Neural crest cell (in vitro differentiated cells): ENCODE data around the gene SOCS2. TPM values are rescaled to one million over a fixed set of nuclear protein-coding genes. Genes with fewer than 3 reads are reported as not detected.

Experiments used
- DNase-seq: peaks from one replicate; pipeline ENCODE4 v3.0.0; 2021; ENCODE audit warnings: low read depth, mixed read lengths, low spot score
- H3K27ac Mint-ChIP-seq: one replicate; pipeline ENCODE4 v1.8.0; 2021; ENCODE audit warnings: mild to moderate bottlenecking, mixed read lengths; ENCODE audit not compliant: unreplicated experiment
- H3K27me3 Mint-ChIP-seq: 2 replicates; pipeline ENCODE4 v1.8.0; 2021; ENCODE audit warnings: low read depth, mild to moderate bottlenecking, mixed read lengths
- H3K36me3 Mint-ChIP-seq: 2 replicates; pipeline ENCODE4 v1.8.0; 2021; ENCODE audit warnings: low read depth, mild to moderate bottlenecking, mixed read lengths
- H3K4me1 Mint-ChIP-seq: 2 replicates; pipeline ENCODE4 v1.8.0; 2021; ENCODE audit warnings: mixed read lengths
- H3K4me3 Mint-ChIP-seq: one replicate; pipeline ENCODE4 v1.8.0; 2021; ENCODE audit warnings: mild to moderate bottlenecking, mixed read lengths
- H3K9me3 Mint-ChIP-seq: 2 replicates; pipeline ENCODE4 v1.8.0; 2021; ENCODE audit warnings: mixed read lengths
- total RNA-seq: library from RNA; stranded (reverse); gene quantifications from 2 replicates; pipeline ENCODE4 v1.2.1, GENCODE V29; 2021
- TF ChIP-seq, protein P1 (sequence below): fragments of 200-600 bp; sonication (generic); conservative IDR thresholded peaks from 2 replicates; pipeline ENCODE4 v1.5.0; 2021; ENCODE audit warnings: antibody characterized with exemption, mild to moderate bottlenecking

The SOCS2 gene
- total RNA-seq, 1 donor from 2014 or later = 53.5 TPM

DNA sequence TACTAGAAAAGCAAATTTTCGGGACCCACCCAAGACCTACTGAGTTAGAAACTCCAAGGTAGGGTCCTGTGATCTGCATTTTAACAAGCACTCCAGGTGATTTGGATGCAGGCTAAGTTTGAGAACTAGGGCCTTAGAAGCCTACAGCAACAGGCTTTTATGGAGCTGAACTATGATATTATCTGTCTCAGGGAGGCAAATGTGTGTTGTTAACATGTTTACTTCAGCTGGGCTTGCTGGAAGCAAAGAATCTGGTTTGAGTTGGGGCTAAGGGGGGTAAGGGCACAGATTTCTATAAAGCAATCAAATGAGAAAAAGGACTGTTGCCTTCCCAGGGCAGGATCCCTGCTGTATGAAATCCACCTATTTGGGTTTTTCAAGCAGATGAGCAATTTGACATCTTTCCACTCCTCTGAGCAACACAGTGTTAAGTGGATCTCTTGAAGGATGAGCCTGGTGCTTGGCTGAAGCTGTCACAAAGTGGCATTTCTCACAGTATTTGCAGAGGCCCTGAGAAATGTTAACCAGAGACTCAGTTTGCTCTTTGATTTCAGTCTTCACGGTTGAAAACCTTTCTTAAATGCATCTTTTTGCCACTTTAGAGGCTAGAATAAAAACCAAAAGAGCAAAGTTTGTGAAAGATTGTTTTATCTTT lies 36.2 kb upstream of the SOCS2 start:
- H3K36me3 Mint-ChIP-seq = no peaks in the 10 kb centered on the region
- no peak overlapping the region for H3K4me3 Mint-ChIP-seq
- no peaks in the 10 kb centered on the region for H3K9me3 Mint-ChIP-seq
- H3K27ac Mint-ChIP-seq = no peak overlapping the region
- TF ChIP-seq, protein P1, sequence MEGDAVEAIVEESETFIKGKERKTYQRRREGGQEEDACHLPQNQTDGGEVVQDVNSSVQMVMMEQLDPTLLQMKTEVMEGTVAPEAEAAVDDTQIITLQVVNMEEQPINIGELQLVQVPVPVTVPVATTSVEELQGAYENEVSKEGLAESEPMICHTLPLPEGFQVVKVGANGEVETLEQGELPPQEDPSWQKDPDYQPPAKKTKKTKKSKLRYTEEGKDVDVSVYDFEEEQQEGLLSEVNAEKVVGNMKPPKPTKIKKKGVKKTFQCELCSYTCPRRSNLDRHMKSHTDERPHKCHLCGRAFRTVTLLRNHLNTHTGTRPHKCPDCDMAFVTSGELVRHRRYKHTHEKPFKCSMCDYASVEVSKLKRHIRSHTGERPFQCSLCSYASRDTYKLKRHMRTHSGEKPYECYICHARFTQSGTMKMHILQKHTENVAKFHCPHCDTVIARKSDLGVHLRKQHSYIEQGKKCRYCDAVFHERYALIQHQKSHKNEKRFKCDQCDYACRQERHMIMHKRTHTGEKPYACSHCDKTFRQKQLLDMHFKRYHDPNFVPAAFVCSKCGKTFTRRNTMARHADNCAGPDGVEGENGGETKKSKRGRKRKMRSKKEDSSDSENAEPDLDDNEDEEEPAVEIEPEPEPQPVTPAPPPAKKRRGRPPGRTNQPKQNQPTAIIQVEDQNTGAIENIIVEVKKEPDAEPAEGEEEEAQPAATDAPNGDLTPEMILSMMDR = no peak
- DNase-seq = no peak
- H3K27me3 Mint-ChIP-seq = no peaks in the 10 kb centered on the region
- no peaks in the 10 kb centered on the region for H3K4me1 Mint-ChIP-seq

DNA sequence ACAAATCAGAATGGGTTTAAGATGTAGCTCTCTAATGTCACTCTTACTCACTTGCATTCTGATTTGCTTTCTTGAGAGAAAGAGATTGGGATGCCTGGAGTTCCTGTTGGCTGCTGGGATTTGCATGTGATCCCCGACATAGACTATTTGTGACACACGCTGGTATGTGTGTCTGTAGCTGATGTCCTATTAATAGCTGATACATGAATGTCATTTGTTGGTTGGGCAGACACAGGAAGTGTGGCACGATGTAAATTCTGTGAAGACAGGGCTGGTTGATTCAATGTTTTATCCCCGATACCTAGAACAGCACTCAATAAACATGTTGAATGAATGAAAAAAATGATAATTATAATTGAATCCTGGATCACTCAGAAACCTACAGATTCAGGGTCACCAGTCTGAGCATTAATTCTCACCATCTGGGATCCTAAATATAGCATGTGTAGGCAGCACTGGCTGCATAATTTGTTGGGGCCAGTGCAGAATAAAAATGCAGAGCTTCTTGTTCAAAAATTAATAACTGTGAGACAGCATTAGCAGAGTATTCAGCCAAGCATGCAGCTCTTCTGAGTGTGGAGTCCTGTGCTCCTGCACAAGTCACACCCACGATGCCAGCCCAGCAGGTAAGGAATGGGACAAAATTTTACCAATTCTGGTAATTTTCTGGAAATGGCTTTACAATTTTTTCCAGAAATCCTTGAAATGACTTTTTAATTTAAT lies 35.5 kb upstream of the SOCS2 start:
- Mint-ChIP-seq H3K27me3 (no peaks in the 10 kb centered on the region), H3K36me3 (no peaks in the 10 kb centered on the region), H3K4me1 (no peaks in the 10 kb centered on the region), H3K4me3 (no peak overlapping the region), H3K9me3 (no peaks in the 10 kb centered on the region), H3K27ac (no peak overlapping the region)
- no peak for DNase-seq
- TF ChIP-seq, protein P1 = no peak

DNA sequence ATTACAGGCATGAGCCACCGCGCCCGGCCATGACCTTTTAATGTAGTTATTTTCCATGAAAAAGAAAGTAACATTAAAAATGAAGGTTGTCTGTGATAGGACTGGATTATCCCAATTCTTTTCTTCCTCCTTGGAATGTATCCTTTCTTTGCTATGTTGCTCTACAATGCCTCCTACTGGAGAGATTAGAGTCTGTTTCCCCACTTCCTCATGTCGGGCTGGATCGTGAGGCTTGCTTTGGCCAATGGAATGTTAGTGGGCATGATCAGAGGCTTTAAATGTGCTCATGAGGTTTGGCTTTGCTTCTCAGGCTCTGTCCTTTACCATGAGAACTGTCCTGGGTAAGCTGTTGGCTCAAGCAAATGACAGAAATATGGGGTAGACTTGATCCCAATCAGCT lies 34.7 kb upstream of the SOCS2 start:
- H3K4me1 Mint-ChIP-seq = no peaks in the 10 kb centered on the region
- no peak for DNase-seq
- no peaks in the 10 kb centered on the region for H3K36me3 Mint-ChIP-seq
- H3K4me3 Mint-ChIP-seq = no peak overlapping the region
- H3K27me3 Mint-ChIP-seq = no peaks in the 10 kb centered on the region
- H3K27ac Mint-ChIP-seq = no peak overlapping the region
- TF ChIP-seq, protein P1 = no peak
- H3K9me3 Mint-ChIP-seq = no peaks in the 10 kb centered on the region

DNA sequence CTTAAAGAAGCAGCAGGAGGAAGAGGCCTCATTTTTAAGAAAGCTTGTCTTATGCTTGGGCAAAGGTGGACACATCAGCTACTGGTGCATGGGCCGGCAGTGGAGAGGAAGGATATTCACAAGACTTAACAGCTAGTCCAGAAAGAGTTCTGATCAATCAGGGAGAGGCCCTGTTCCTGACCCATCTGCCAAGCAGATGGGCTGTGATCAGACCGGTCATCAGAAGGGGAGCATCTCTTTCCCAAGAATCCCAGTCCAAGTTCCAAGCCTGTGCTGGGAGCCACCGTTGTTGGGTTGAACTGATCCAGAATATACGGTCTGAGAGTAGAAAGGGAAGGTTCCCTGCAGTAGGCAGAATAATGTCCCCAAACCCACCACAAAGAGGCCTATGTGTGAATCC lies 32.7 kb upstream of the SOCS2 start:
- no peak for DNase-seq
- H3K27ac Mint-ChIP-seq = no peak overlapping the region
- no peaks in the 10 kb centered on the region for H3K9me3 Mint-ChIP-seq
- H3K4me1 Mint-ChIP-seq = no peaks in the 10 kb centered on the region
- H3K4me3 Mint-ChIP-seq = no peak overlapping the region
- no peaks in the 10 kb centered on the region for H3K27me3 Mint-ChIP-seq
- peaks cover 5% of the 10 kb centered on the region for H3K36me3 Mint-ChIP-seq
- TF ChIP-seq, protein P1 = no peak

DNA sequence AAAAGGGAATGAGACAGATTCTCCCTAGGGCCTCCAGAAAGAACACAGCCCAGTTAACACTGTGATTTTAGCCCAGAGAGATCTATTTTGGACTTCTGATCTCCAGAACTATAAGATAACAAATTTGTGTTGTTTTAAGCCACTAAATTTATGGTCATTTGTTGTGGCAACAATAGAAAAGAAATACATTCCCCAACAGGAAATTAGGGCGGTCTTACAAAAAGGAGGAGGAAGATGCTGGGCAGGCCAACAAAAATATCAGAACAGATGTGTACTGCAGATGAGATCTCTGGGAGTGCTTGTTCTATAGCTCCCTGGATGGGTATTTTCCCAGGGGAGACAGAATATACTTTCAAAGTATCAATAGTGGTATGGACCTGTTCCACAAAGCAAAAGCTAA lies 32.0 kb upstream of the SOCS2 start:
- DNase-seq = no peak
- H3K4me1 Mint-ChIP-seq = no peaks in the 10 kb centered on the region
- H3K27me3 Mint-ChIP-seq = no peaks in the 10 kb centered on the region
- TF ChIP-seq, protein P1 = no peak
- H3K4me3 Mint-ChIP-seq = no peak overlapping the region
- H3K9me3 Mint-ChIP-seq = no peaks in the 10 kb centered on the region
- H3K27ac Mint-ChIP-seq = no peak overlapping the region
- peaks cover 5% of the 10 kb centered on the region for H3K36me3 Mint-ChIP-seq
